Measurements from ENCODE around the gene ASAH2.

Gene ASAH2

DNA sequence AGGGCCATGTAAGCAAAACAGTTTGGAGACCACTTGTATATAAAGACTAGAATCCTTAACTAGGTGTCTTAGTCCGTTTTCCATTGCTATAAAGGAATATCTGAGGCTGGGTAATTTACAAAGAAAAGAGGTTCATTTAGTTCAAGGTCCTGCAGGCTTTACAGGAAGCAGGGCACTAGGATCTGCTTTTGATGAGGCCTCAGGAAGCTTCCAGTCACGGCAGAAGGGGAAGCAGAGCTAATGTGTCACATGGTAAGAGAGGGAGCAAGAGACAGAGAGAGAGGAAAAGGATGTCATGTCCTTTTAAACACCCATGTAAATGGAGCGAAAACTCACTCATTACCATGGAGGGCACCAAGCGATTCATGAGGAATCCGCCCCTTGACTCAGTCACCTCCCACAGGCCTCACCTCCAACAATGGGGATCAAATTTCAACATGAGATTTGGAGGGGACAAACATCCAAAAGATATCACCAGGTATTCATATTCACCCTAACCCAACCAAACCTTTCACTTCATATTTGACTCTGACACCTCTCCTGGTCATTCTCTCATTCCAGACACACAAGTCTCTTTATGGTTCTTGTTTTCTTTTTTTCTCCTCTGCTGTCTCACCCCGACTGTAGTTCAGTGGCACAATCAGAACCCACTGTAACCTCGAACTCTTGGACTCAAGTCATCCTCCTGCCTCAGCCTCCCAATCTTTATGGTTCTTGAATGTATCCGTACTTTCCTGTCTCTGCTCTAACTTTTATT, 30.1 kb upstream of the ASAH2 start:
- H3K36me3 ChIP-seq (ENCODE audit: control insufficient read depth, insufficient read depth, low read length), result no peaks in the 10 kb centered on the region
- no peak for DNase-seq (ENCODE audit: extremely low read depth, insufficient read length)
- H3K27me3 ChIP-seq (replicated peaks; ENCODE audit: control insufficient read depth, insufficient read depth, low read length), result no peaks in the 10 kb centered on the region; the same call in 1 of the 2 replicates
- no peak for TF ChIP-seq CTCF (IDR thresholded peaks at IDR 0.05; ENCODE audit: insufficient read depth, low read length, poor library complexity, severe bottlenecking)
- no peak overlapping the region for H3K4me3 ChIP-seq (replicated peaks; ENCODE audit: low read depth, low read length)

GRCh38 chr10:50280049-50280841, 28.9 kb upstream of the ASAH2 start:
- H3K36me3 ChIP-seq (ENCODE audit: control insufficient read depth, insufficient read depth, low read length), result no peaks in the 10 kb centered on the region
- no peak overlapping the region for H3K4me3 ChIP-seq (replicated peaks; ENCODE audit: low read depth, low read length)
- TF ChIP-seq CTCF (IDR thresholded peaks at IDR 0.05; ENCODE audit: insufficient read depth, low read length, poor library complexity, severe bottlenecking), result no peak
- no peak for DNase-seq (ENCODE audit: extremely low read depth, insufficient read length)
- no peaks in the 10 kb centered on the region; the same call in 1 of the 2 replicates for H3K27me3 ChIP-seq (replicated peaks; ENCODE audit: control insufficient read depth, insufficient read depth, low read length)

GRCh38 chr10:50279489-50279888, 28.2 kb upstream of the ASAH2 start:
- Histone ChIP-seq H3K4me3 (replicated peaks; ENCODE audit: low read depth, low read length) (no peak overlapping the region), H3K27me3 (replicated peaks; ENCODE audit: control insufficient read depth, insufficient read depth, low read length) (no peaks in the 10 kb centered on the region; the same call in 1 of the 2 replicates), H3K36me3 (ENCODE audit: control insufficient read depth, insufficient read depth, low read length) (no peaks in the 10 kb centered on the region)
- no peak for TF ChIP-seq CTCF (IDR thresholded peaks at IDR 0.05; ENCODE audit: insufficient read depth, low read length, poor library complexity, severe bottlenecking)
- no peak for DNase-seq (ENCODE audit: extremely low read depth, insufficient read length)

DNA sequence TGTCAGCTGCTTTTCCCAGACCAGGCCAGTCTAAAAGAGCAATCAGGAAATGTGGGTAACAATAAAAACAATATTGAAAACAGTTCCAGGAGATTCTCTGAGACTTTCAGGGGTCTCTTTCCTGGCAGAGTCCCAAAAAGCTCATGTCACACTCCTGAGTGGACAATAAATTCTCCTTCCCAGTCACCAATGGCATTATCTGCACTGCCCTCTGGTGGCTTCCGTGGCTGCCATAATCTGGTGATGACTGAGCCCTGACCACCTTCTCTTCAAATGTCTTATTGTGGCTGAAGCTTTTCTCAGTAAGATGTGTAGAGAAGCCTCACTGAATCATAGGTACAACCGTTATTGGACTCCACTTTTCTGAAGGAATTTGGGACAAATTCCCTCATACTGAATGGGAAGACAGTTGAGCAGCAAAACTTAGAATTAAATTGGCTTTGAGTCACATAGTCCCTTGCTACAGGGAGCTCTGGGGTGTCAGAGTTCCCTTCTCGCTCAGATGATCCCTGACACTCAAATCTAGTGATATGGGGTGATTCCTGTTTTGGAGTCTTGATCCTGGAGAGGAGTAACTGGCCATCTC, 24.4 kb upstream of the ASAH2 start:
- no peaks in the 10 kb centered on the region for H3K27me3 ChIP-seq (replicated peaks; ENCODE audit: control insufficient read depth, insufficient read depth, low read length)
- no peak overlapping the region for H3K4me3 ChIP-seq (replicated peaks; ENCODE audit: low read depth, low read length)
- TF ChIP-seq CTCF (IDR thresholded peaks at IDR 0.05; ENCODE audit: insufficient read depth, low read length, poor library complexity, severe bottlenecking), result peak; percentile 86
- DNase-seq (ENCODE audit: extremely low read depth, insufficient read length), result no peak
- H3K36me3 ChIP-seq (ENCODE audit: control insufficient read depth, insufficient read depth, low read length), result no peaks in the 10 kb centered on the region

DNA sequence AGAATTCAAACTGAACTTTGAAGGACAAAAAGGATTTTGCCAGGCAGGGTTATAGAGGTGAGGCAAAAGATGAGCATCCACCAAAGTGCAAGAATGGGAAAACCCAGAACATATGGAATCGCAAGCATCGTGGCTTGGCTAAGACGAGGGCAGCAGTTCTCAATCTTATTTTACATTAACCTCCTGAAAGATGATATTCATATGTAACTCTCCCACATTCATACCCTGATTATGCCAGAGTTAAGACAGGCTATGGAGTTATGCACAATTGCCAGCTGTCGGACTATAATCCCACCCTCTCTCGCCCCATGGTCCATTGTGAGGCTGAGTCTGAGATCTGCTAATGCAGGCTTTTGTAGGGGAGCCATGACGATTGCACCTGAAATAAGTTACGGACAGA, 21.2 kb upstream of the ASAH2 start:
- no peak overlapping the region for H3K4me3 ChIP-seq (replicated peaks; ENCODE audit: low read depth, low read length)
- no peak for TF ChIP-seq CTCF (IDR thresholded peaks at IDR 0.05; ENCODE audit: insufficient read depth, low read length, poor library complexity, severe bottlenecking)
- no peak for DNase-seq (ENCODE audit: extremely low read depth, insufficient read length)
- no peaks in the 10 kb centered on the region for H3K27me3 ChIP-seq (replicated peaks; ENCODE audit: control insufficient read depth, insufficient read depth, low read length)
- H3K36me3 ChIP-seq (ENCODE audit: control insufficient read depth, insufficient read depth, low read length), result no peaks in the 10 kb centered on the region
